Measurements from ENCODE around the gene EYS.

DNA sequence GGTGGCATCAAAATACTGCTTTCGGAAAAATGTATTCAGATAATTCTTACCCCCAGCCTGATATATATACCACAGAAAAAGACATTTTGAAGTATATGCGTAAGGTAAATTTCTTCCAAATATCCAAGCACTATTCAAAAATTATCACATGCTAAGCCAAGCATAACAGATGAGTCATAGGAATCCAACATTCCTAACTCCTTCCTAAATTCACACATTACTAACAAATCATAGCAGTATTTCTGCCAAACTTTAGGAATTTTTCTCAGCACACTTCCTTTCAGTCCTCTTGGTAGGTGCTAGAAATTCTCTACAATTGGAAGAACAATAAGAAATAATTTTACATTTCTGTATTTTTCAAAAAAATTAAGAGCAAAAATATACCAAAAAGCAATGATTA lies 417.5 kb downstream of the EYS start:
- TF ChIP-seq NFATC3 (CRISPR knock-in tag; IDR thresholded peaks at IDR 0.05) (no peak), JUN (CRISPR knock-in tag; IDR thresholded peaks at IDR 0.05) (no peak), TARDBP (CRISPR knock-in tag; IDR thresholded peaks at IDR 0.05) (no peak), KLF15 (CRISPR knock-in tag; IDR thresholded peaks at IDR 0.05; ENCODE audit: borderline replicate concordance) (no peak), RAD21 (CRISPR knock-in tag; IDR thresholded peaks at IDR 0.05) (no peak)

Measured in HepG2 (cell line).